ENCODE results near the gene ZNF280A.
"Not testable (repeated sequence)": the region's sequence is repeated elsewhere in the genome, so short reads cannot be mapped to it uniquely, and the experiment has no call there.

- TF ChIP-seq POLR2A, CTCF (IDR thresholded peaks at IDR 0.05): not testable (repeated sequence)
These were observed 9.2 kb downstream of the ZNF280A start for GRCh38 chr22:22510833-22511232.

Data from adrenal gland (tissue), 5 donors.